Measurements from ENCODE around the gene CYP17A1. TPM values are rescaled to one million over a fixed set of nuclear protein-coding genes. Genes with fewer than 3 reads are reported as not detected.

The CYP17A1 gene
- total RNA-seq, 1 experiment from 2014 or later: not detected

GRCh38 chr10:102831322-102832071 is 5.7 kb downstream of the CYP17A1 start:
- intact Hi-C loops (cut with micrococcal nuclease; ENCODE audit: unreplicated experiment): no loop called here
- no peak overlapping the region for H3K4me3 Mint-ChIP-seq (ENCODE audit: low read depth, unreplicated experiment)
- H3K36me3 Mint-ChIP-seq (ENCODE audit: insufficient read depth, unreplicated experiment): no peaks in the 10 kb centered on the region
- H3K27ac Mint-ChIP-seq (ENCODE audit: unreplicated experiment): no peak overlapping the region
- TF ChIP-seq, protein P1, sequence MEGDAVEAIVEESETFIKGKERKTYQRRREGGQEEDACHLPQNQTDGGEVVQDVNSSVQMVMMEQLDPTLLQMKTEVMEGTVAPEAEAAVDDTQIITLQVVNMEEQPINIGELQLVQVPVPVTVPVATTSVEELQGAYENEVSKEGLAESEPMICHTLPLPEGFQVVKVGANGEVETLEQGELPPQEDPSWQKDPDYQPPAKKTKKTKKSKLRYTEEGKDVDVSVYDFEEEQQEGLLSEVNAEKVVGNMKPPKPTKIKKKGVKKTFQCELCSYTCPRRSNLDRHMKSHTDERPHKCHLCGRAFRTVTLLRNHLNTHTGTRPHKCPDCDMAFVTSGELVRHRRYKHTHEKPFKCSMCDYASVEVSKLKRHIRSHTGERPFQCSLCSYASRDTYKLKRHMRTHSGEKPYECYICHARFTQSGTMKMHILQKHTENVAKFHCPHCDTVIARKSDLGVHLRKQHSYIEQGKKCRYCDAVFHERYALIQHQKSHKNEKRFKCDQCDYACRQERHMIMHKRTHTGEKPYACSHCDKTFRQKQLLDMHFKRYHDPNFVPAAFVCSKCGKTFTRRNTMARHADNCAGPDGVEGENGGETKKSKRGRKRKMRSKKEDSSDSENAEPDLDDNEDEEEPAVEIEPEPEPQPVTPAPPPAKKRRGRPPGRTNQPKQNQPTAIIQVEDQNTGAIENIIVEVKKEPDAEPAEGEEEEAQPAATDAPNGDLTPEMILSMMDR (IDR thresholded peaks at IDR 0.05; ENCODE audit: unreplicated experiment): no peak
- no peaks in the 10 kb centered on the region for H3K4me1 Mint-ChIP-seq (ENCODE audit: low read depth, unreplicated experiment)
- DNase-seq: no peak
- CTCF ChIA-PET: interaction anchor here (0.6 kb wide), 1 partner anchor 400 kb away, joined by 4 read pairs; no protein-coding TSS in a partner anchor
- H3K9me3 Mint-ChIP-seq (ENCODE audit: low read depth, unreplicated experiment): no peaks in the 10 kb centered on the region
- BruUV-seq (replicated peaks): no TSS peak
- H3K27me3 Mint-ChIP-seq (ENCODE audit: unreplicated experiment): peaks cover 40% of the 10 kb centered on the region

GRCh38 chr10:102827597-102827975 is 9.6 kb downstream of the CYP17A1 start:
- CTCF ChIA-PET: no interaction called here
- no TSS peak for BruUV-seq (replicated peaks)
- intact Hi-C loops (cut with micrococcal nuclease; ENCODE audit: unreplicated experiment): no loop called here
- peaks cover 28% of the 10 kb centered on the region for H3K27me3 Mint-ChIP-seq (ENCODE audit: unreplicated experiment)
- H3K4me3 Mint-ChIP-seq (ENCODE audit: low read depth, unreplicated experiment): no peak overlapping the region
- no peaks in the 10 kb centered on the region for H3K4me1 Mint-ChIP-seq (ENCODE audit: low read depth, unreplicated experiment)
- H3K9me3 Mint-ChIP-seq (ENCODE audit: low read depth, unreplicated experiment): no peaks in the 10 kb centered on the region
- no peak overlapping the region for H3K27ac Mint-ChIP-seq (ENCODE audit: unreplicated experiment)
- DNase-seq: no peak
- H3K36me3 Mint-ChIP-seq (ENCODE audit: insufficient read depth, unreplicated experiment): no peaks in the 10 kb centered on the region
- TF ChIP-seq, protein P1 (IDR thresholded peaks at IDR 0.05; ENCODE audit: unreplicated experiment): no peak

- H3K27me3 Mint-ChIP-seq (ENCODE audit: unreplicated experiment): peaks cover 18% of the 10 kb centered on the region
- no peaks in the 10 kb centered on the region for H3K36me3 Mint-ChIP-seq (ENCODE audit: insufficient read depth, unreplicated experiment)
- no peaks in the 10 kb centered on the region for H3K9me3 Mint-ChIP-seq (ENCODE audit: low read depth, unreplicated experiment)
- H3K4me1 Mint-ChIP-seq (ENCODE audit: low read depth, unreplicated experiment): no peaks in the 10 kb centered on the region
- CTCF ChIA-PET: interaction anchor here (0.7 kb wide), 1 partner anchor 26 kb away, joined by 3 read pairs; no protein-coding TSS in a partner anchor
- TF ChIP-seq, protein P1 (IDR thresholded peaks at IDR 0.05; ENCODE audit: unreplicated experiment): no peak
- no peak overlapping the region for H3K27ac Mint-ChIP-seq (ENCODE audit: unreplicated experiment)
- no TSS peak for BruUV-seq (replicated peaks)
- DNase-seq: no peak
- intact Hi-C loops (cut with micrococcal nuclease; ENCODE audit: unreplicated experiment): no loop called here
- no peak overlapping the region for H3K4me3 Mint-ChIP-seq (ENCODE audit: low read depth, unreplicated experiment)
Observed at GRCh38 chr10:102826148-102826796, 10.9 kb downstream of the CYP17A1 start.

- DNase-seq: no peak
- Mint-ChIP-seq H3K27me3 (ENCODE audit: unreplicated experiment) (peaks cover 2% of the 10 kb centered on the region), H3K36me3 (ENCODE audit: insufficient read depth, unreplicated experiment) (no peaks in the 10 kb centered on the region), H3K27ac (ENCODE audit: unreplicated experiment) (no peak overlapping the region), H3K4me3 (ENCODE audit: low read depth, unreplicated experiment) (no peak overlapping the region), H3K9me3 (ENCODE audit: low read depth, unreplicated experiment) (no peaks in the 10 kb centered on the region), H3K4me1 (ENCODE audit: low read depth, unreplicated experiment) (no peaks in the 10 kb centered on the region)
- BruUV-seq (replicated peaks): no TSS peak
- CTCF ChIA-PET: no interaction called here
- intact Hi-C loops (cut with micrococcal nuclease; ENCODE audit: unreplicated experiment): no loop called here
- TF ChIP-seq, protein P1 (IDR thresholded peaks at IDR 0.05; ENCODE audit: unreplicated experiment): no peak
Observed at GRCh38 chr10:102824664-102825063, 12.5 kb downstream of the CYP17A1 start.

All from Calu3 (cell line).